Activated T-cell treated with anti-CD3 and anti-CD28 coated beads, Interleukin-2, amount 50 U/mL, for 72 hours (primary cell): ENCODE measurements around the gene ARPIN. TPM values are rescaled to one million over a fixed set of nuclear protein-coding genes. Genes with fewer than 3 reads are reported as not detected.
A peak's percentile ranks its signal among the peaks of the same experiment; 100 is the strongest.
"Not testable (repeated sequence)": the region's sequence is repeated elsewhere in the genome, so short reads cannot be mapped to it uniquely, and the experiment has no call there.

Experiments used
- ATAC-seq, 2 donors: fragments of 150-1000 bp; cut with Tn5 transposase; replicated peaks in 1 of 2; 2 replicates each; pipeline ENCODE4 v1.10.0; 2021; ENCODE audit warnings: moderate library complexity in 2 of 2, mild to moderate bottlenecking in 1 of 2
- DNase-seq, 2 donors: peaks; one replicate each; pipeline ENCODE4 v3.0.0; 2021 to 2022; ENCODE audit warnings: mixed read lengths in 1 of 2
- H3K27ac Mint-ChIP-seq: one replicate; pipeline ENCODE4 v1.8.0; 2022; ENCODE audit warnings: mild to moderate bottlenecking, moderate library complexity, mixed read lengths
- H3K27me3 Mint-ChIP-seq: one replicate; pipeline ENCODE4 v1.8.0; 2022; ENCODE audit warnings: low read depth, mixed read lengths
- H3K36me3 Mint-ChIP-seq, 2 donors: one replicate each; pipeline ENCODE4 v1.8.0; 2022; ENCODE audit warnings: mixed read lengths in 2 of 2, mild to moderate bottlenecking in 1 of 2; ENCODE audit not compliant: insufficient read depth in 2 of 2
- H3K4me1 Mint-ChIP-seq: one replicate; pipeline ENCODE4 v1.8.0; 2022; ENCODE audit warnings: low read depth, mixed read lengths
- H3K4me3 Mint-ChIP-seq, 2 donors: one replicate each; pipeline ENCODE4 v1.8.0; 2022; ENCODE audit warnings: mild to moderate bottlenecking in 2 of 2, mixed read lengths in 2 of 2, moderate library complexity in 2 of 2
- H3K9me3 Mint-ChIP-seq, 2 donors: one replicate each; pipeline ENCODE4 v1.8.0; 2022; ENCODE audit warnings: mixed read lengths in 2 of 2
- total RNA-seq, 2 donors: library from RNA; stranded (reverse); gene quantifications; one replicate each; pipeline ENCODE4 v1.2.3, GENCODE V29; 2022

The ARPIN gene
- total RNA-seq, 2 donors from 2014 or later: not detected

- Mint-ChIP-seq H3K4me3 (no peak overlapping the region), H3K27ac (no peak overlapping the region), H3K9me3 (no peaks in the 10 kb centered on the region), H3K27me3 (no peaks in the 10 kb centered on the region), H3K4me1 (no peaks in the 10 kb centered on the region), H3K36me3 (peaks cover 2 to 11% of the 10 kb centered on the region in 2 donors)
- DNase-seq (no peak), ATAC-seq (no peak)
Observed at GRCh38 chr15:89883518-89883917, 29.2 kb downstream of the ARPIN start.

- DNase-seq: no peak
- no peak overlapping the region for H3K4me3 Mint-ChIP-seq
- no peak for ATAC-seq
- H3K27me3 Mint-ChIP-seq: no peaks in the 10 kb centered on the region
- peaks cover 0 to 14% of the 10 kb centered on the region in 2 donors for H3K36me3 Mint-ChIP-seq
- H3K4me1 Mint-ChIP-seq: no peaks in the 10 kb centered on the region
- H3K9me3 Mint-ChIP-seq: no peaks in the 10 kb centered on the region
- no peak overlapping the region for H3K27ac Mint-ChIP-seq
Observed at GRCh38 chr15:89880727-89881126, 32.0 kb downstream of the ARPIN start.

- no peak for DNase-seq
- ATAC-seq: no peak
- H3K4me1 Mint-ChIP-seq: no peaks in the 10 kb centered on the region
Observed at GRCh38 chr15:89878323-89878722, 34.4 kb downstream of the ARPIN start.

GRCh38 chr15:89877083-89877425 lies 35.7 kb downstream of the ARPIN start:
- no peaks in the 10 kb centered on the region for H3K4me1 Mint-ChIP-seq
- H3K27ac Mint-ChIP-seq: no peak overlapping the region
- DNase-seq (no peak), ATAC-seq (no peak)
- no peaks in the 10 kb centered on the region for H3K9me3 Mint-ChIP-seq
- H3K27me3 Mint-ChIP-seq: no peaks in the 10 kb centered on the region
- H3K36me3 Mint-ChIP-seq: peaks cover 0 to 9% of the 10 kb centered on the region in 2 donors
- H3K4me3 Mint-ChIP-seq: no peak overlapping the region

More at GRCh38 chr15:89878323-89878722, 34.4 kb downstream of the ARPIN start:
- Mint-ChIP-seq H3K9me3 (no peaks in the 10 kb centered on the region), H3K4me3 (no peak overlapping the region), H3K27me3 (no peaks in the 10 kb centered on the region), H3K36me3 (peaks cover 0 to 11% of the 10 kb centered on the region in 2 donors), H3K27ac (no peak overlapping the region)

- H3K27ac Mint-ChIP-seq: peak overlapping the region; percentile 8
- peaks cover 0 to 9% of the 10 kb centered on the region in 2 donors for H3K36me3 Mint-ChIP-seq
- no peak for ATAC-seq
- H3K27me3 Mint-ChIP-seq: no peaks in the 10 kb centered on the region
- no peak overlapping the region for H3K4me3 Mint-ChIP-seq
- DNase-seq: no peak
- H3K9me3 Mint-ChIP-seq: no peaks in the 10 kb centered on the region
- H3K4me1 Mint-ChIP-seq: no peaks in the 10 kb centered on the region
Observed at GRCh38 chr15:89876396-89877082, 36.2 kb downstream of the ARPIN start.

GRCh38 chr15:89875741-89876140 lies 37.0 kb downstream of the ARPIN start:
- peaks cover 0 to 9% of the 10 kb centered on the region in 2 donors for H3K36me3 Mint-ChIP-seq
- DNase-seq (no peak), ATAC-seq (no peak)
- no peaks in the 10 kb centered on the region for H3K4me1 Mint-ChIP-seq
- H3K4me3 Mint-ChIP-seq: no peak overlapping the region
- no peaks in the 10 kb centered on the region for H3K27me3 Mint-ChIP-seq
- H3K9me3 Mint-ChIP-seq: no peaks in the 10 kb centered on the region
- H3K27ac Mint-ChIP-seq: no peak overlapping the region

- Mint-ChIP-seq H3K27me3 (no peaks in the 10 kb centered on the region), H3K9me3 (no peaks in the 10 kb centered on the region), H3K27ac (no peak overlapping the region), H3K36me3 (peaks cover 0 to 9% of the 10 kb centered on the region in 2 donors), H3K4me1 (no peaks in the 10 kb centered on the region), H3K4me3 (no peak overlapping the region)
- DNase-seq (peak; percentile 83 to 85), ATAC-seq (peak; percentile 95 to 98)
Observed at GRCh38 chr15:89874926-89875564, 37.7 kb downstream of the ARPIN start.

- no peaks in the 10 kb centered on the region for H3K27me3 Mint-ChIP-seq
- no peaks in the 10 kb centered on the region for H3K4me1 Mint-ChIP-seq
- ATAC-seq (no peak), DNase-seq (no peak)
- peaks cover 0 to 5% of the 10 kb centered on the region in 2 donors for H3K36me3 Mint-ChIP-seq
- H3K9me3 Mint-ChIP-seq: no peaks in the 10 kb centered on the region
- no peak overlapping the region for H3K27ac Mint-ChIP-seq
- no peak overlapping the region for H3K4me3 Mint-ChIP-seq
Observed at GRCh38 chr15:89870688-89871288, 42.0 kb downstream of the ARPIN start.

GRCh38 chr15:89870006-89870405 lies 42.7 kb downstream of the ARPIN start:
- DNase-seq (no peak), ATAC-seq (no peak)
- Mint-ChIP-seq H3K4me1 (no peaks in the 10 kb centered on the region), H3K4me3 (no peak overlapping the region), H3K36me3 (peaks cover 0 to 3% of the 10 kb centered on the region in 2 donors), H3K9me3 (no peaks in the 10 kb centered on the region), H3K27me3 (no peaks in the 10 kb centered on the region), H3K27ac (peak overlapping the region; percentile 35)

- not testable (repeated sequence) for H3K4me3 Mint-ChIP-seq, DNase-seq, H3K27ac Mint-ChIP-seq, H3K36me3 Mint-ChIP-seq, ATAC-seq, H3K27me3 Mint-ChIP-seq, H3K4me1 Mint-ChIP-seq, H3K9me3 Mint-ChIP-seq
Observed at GRCh38 chr15:89869490-89869889, 43.3 kb downstream of the ARPIN start.

- H3K4me3 Mint-ChIP-seq: no peak overlapping the region
- H3K4me1 Mint-ChIP-seq: no peaks in the 10 kb centered on the region
- no peak for ATAC-seq
- H3K27me3 Mint-ChIP-seq: no peaks in the 10 kb centered on the region
- H3K36me3 Mint-ChIP-seq: peaks cover 0 to 2% of the 10 kb centered on the region in 2 donors
- H3K27ac Mint-ChIP-seq: no peak overlapping the region
- no peaks in the 10 kb centered on the region for H3K9me3 Mint-ChIP-seq
- DNase-seq: no peak
Observed at GRCh38 chr15:89864958-89865739, 47.6 kb downstream of the ARPIN start.

- ATAC-seq (no peak), DNase-seq (no peak)
- Mint-ChIP-seq H3K9me3 (no peaks in the 10 kb centered on the region), H3K27me3 (no peaks in the 10 kb centered on the region), H3K4me3 (no peak overlapping the region), H3K36me3 (no peaks in the 10 kb centered on the region), H3K4me1 (no peaks in the 10 kb centered on the region), H3K27ac (no peak overlapping the region)
Observed at GRCh38 chr15:89863918-89864317, 48.8 kb downstream of the ARPIN start.

GRCh38 chr15:89860891-89861290 lies 51.9 kb downstream of the ARPIN start:
- ATAC-seq (no peak), DNase-seq (no peak)
- no peaks in the 10 kb centered on the region for H3K9me3 Mint-ChIP-seq
- no peak overlapping the region for H3K27ac Mint-ChIP-seq
- no peaks in the 10 kb centered on the region for H3K27me3 Mint-ChIP-seq
- no peak overlapping the region for H3K4me3 Mint-ChIP-seq
- H3K4me1 Mint-ChIP-seq: no peaks in the 10 kb centered on the region
- H3K36me3 Mint-ChIP-seq: peaks cover 0 to 1% of the 10 kb centered on the region in 2 donors
